PC-9 (cell line): Measurements from ENCODE around the gene SLC4A1. TPM values are rescaled to one million over a fixed set of nuclear protein-coding genes. Genes with fewer than 3 reads are reported as not detected.

ENCODE experiments used
- BruUV-seq: library from RNA; stranded (reverse); fragments of 400-500 nt; replicated peaks from 2 replicates; lab custom pipeline; 2021; lab: Mats Ljungman, UMichigan
- CTCF ChIA-PET: fragments of 300-600 bp; sonication (Branson Sonifier 250); formaldehyde crosslinking; loops from one replicate; lab custom pipeline; 2022; ENCODE audit warnings: antibody characterized with exemption; lab: Charles Lee
- POLR2A ChIA-PET: fragments of 300-600 bp; sonication (Branson Sonifier 250); formaldehyde crosslinking; loops from one replicate; lab custom pipeline; 2022; ENCODE audit warnings: antibody characterized with exemption; ENCODE audit not compliant: unreplicated experiment; lab: Charles Lee
- DNase-seq, 2 experiments: peaks; one replicate each; pipeline versions ENCODE4 v3.0.0 to v3.0.0-alpha.2; 2015 to 2022; ENCODE audit warnings: mixed read lengths in 1 of 2
- H2AFZ ChIP-seq: fragments of 200-600 bp; sonication (generic); 2 replicates; pipeline ENCODE4 v1.8.1; 2017; ENCODE audit warnings: antibody characterized with exemption
- H3F3A ChIP-seq: fragments of 200-600 bp; sonication (generic); 2 replicates; pipeline ENCODE4 v1.8.1; 2017; ENCODE audit warnings: antibody characterized with exemption, mild to moderate bottlenecking, low read depth; ENCODE audit not compliant: insufficient read depth
- H3K27ac ChIP-seq: fragments of 200-600 bp; sonication (generic); 2 replicates; pipeline ENCODE4 v1.6.1; 2016; ENCODE audit warnings: mixed run types
- H3K27me3 ChIP-seq: fragments of 200-600 bp; sonication (generic); 2 replicates; pipeline ENCODE4 v1.6.1; 2016; ENCODE audit warnings: low read depth, mixed run types; ENCODE audit not compliant: insufficient read depth
- H3K36me3 ChIP-seq: fragments of 200-600 bp; sonication (generic); 2 replicates; pipeline ENCODE4 v1.6.1; 2016; ENCODE audit warnings: low read depth, mixed run types
- H3K4me1 ChIP-seq: fragments of 200-600 bp; sonication (generic); replicated peaks from 2 replicates; pipeline ENCODE4 v1.6.1; 2016; ENCODE audit warnings: mixed run types; ENCODE audit not compliant: insufficient read depth
- H3K4me2 ChIP-seq: fragments of 200-600 bp; sonication (generic); 2 replicates; pipeline ENCODE4 v1.6.1; 2017; ENCODE audit warnings: mixed run types
- H3K4me3 ChIP-seq: fragments of 200-600 bp; sonication (generic); 2 replicates; pipeline ENCODE4 v1.6.1; 2016; ENCODE audit warnings: mixed run types
- H3K79me2 ChIP-seq: fragments of 200-600 bp; sonication (generic); 2 replicates; pipeline ENCODE4 v1.6.1; 2017; ENCODE audit warnings: low read depth, mixed run types
- H3K9me2 ChIP-seq: fragments of 200-600 bp; sonication (generic); 2 replicates; pipeline ENCODE4 v1.8.1; 2017; ENCODE audit warnings: mild to moderate bottlenecking; ENCODE audit not compliant: insufficient read depth
- H3K9me3 ChIP-seq: fragments of 200-600 bp; sonication (generic); 2 replicates; pipeline ENCODE4 v1.8.1; 2016; ENCODE audit warnings: low read depth; ENCODE audit not compliant: insufficient read depth
- H4K20me1 ChIP-seq: fragments of 200-600 bp; sonication (generic); 2 replicates; pipeline ENCODE4 v1.8.1; 2017; ENCODE audit not compliant: insufficient read depth
- CTCF ChIP-seq: fragments of 200-600 bp; sonication (generic); conservative IDR thresholded peaks from 2 replicates; pipeline ENCODE4 v1.6.1; 2017; ENCODE audit warnings: mixed run types, antibody characterized with exemption, mild to moderate bottlenecking, moderate library complexity
- EZH2 ChIP-seq: fragments of 200-600 bp; sonication (generic); IDR thresholded peaks from 2 replicates; pipeline ENCODE4 v1.8.0; 2017; ENCODE audit warnings: antibody characterized with exemption, low read depth
- intact Hi-C: fragments of 100-400 bp; cut with micrococcal nuclease; formaldehyde crosslinking; loops from one replicate; pipeline ENCODE4 v1.10.0; 2022; ENCODE audit not compliant: unreplicated experiment
- total RNA-seq: library from RNA; stranded (reverse); gene quantifications from 2 replicates; pipeline ENCODE4 v1.2.3, GENCODE V29; 2021

The SLC4A1 gene
- total RNA-seq, 1 experiment from 2014 or later, result not detected

GRCh38 chr17:44263345-44263902 lies 4.5 kb downstream of the SLC4A1 start:
- no peaks in the 10 kb centered on the region for H3K79me2 ChIP-seq
- no peaks in the 10 kb centered on the region for H3K36me3 ChIP-seq
- no peak overlapping the region for H3K4me3 ChIP-seq
- DNase-seq, result no peak
- H3K4me1 ChIP-seq, result no peaks in the 10 kb centered on the region
- H2AFZ ChIP-seq, result no peak overlapping the region
- peaks cover 12% of the 10 kb centered on the region for H3K27me3 ChIP-seq
- H3F3A ChIP-seq, result no peaks in the 10 kb centered on the region
- intact Hi-C loops, result no loop called here
- CTCF ChIA-PET, result no interaction called here
- H3K9me3 ChIP-seq, result no peaks in the 10 kb centered on the region
- H3K9me2 ChIP-seq, result no peaks in the 10 kb centered on the region
- no peak overlapping the region for H3K4me2 ChIP-seq
- H3K27ac ChIP-seq, result no peak overlapping the region
- no peaks in the 10 kb centered on the region for H4K20me1 ChIP-seq
- TF ChIP-seq CTCF (no peak), EZH2 (no peak)
- POLR2A ChIA-PET, result no interaction called here
- BruUV-seq, result no TSS peak

GRCh38 chr17:44262654-44263225 lies 5.2 kb downstream of the SLC4A1 start:
- ChIA-PET CTCF (no interaction called here), POLR2A (no interaction called here)
- BruUV-seq, result no TSS peak
- TF ChIP-seq EZH2 (no peak), CTCF (no peak)
- Histone ChIP-seq H3K9me2 (no peaks in the 10 kb centered on the region), H2AFZ (no peak overlapping the region), H3K4me1 (no peaks in the 10 kb centered on the region), H4K20me1 (no peaks in the 10 kb centered on the region), H3K27me3 (peaks cover 12% of the 10 kb centered on the region), H3K4me3 (no peak overlapping the region), H3K27ac (no peak overlapping the region), H3K79me2 (no peaks in the 10 kb centered on the region), H3K9me3 (no peaks in the 10 kb centered on the region), H3F3A (no peaks in the 10 kb centered on the region), H3K4me2 (no peak overlapping the region), H3K36me3 (no peaks in the 10 kb centered on the region)
- no peak for DNase-seq
- intact Hi-C loops, result no loop called here

- Histone ChIP-seq H3K4me3 (no peak overlapping the region), H2AFZ (no peak overlapping the region), H3K4me1 (no peaks in the 10 kb centered on the region), H3K9me2 (no peaks in the 10 kb centered on the region), H4K20me1 (no peaks in the 10 kb centered on the region), H3K4me2 (no peak overlapping the region), H3K79me2 (no peaks in the 10 kb centered on the region), H3K27ac (no peak overlapping the region), H3F3A (no peaks in the 10 kb centered on the region), H3K36me3 (no peaks in the 10 kb centered on the region), H3K9me3 (no peaks in the 10 kb centered on the region), H3K27me3 (peaks cover 24% of the 10 kb centered on the region)
- DNase-seq, result no peak
- TF ChIP-seq EZH2, result no peak
- no peak for TF ChIP-seq CTCF
- ChIA-PET POLR2A (no interaction called here), CTCF (no interaction called here)
- intact Hi-C loops, result no loop called here
- no TSS peak for BruUV-seq
These were observed 7.6 kb downstream of the SLC4A1 start for GRCh38 chr17:44260296-44260695.
